HFFc6 (cell line): ENCODE results near the gene KCNK16. TPM values are rescaled to one million over a fixed set of nuclear protein-coding genes. Genes with fewer than 3 reads are reported as not detected.

Experiments used
- DNase-seq: peaks from one replicate; pipeline ENCODE4 v3.0.0-alpha.2; 2018
- H3K27ac Mint-ChIP-seq: 2 replicates; pipeline ENCODE4 v1.8.0; 2020; ENCODE audit warnings: mild to moderate bottlenecking, mixed read lengths
- H3K27me3 Mint-ChIP-seq: 2 replicates; pipeline ENCODE4 v1.8.0; 2021; ENCODE audit warnings: mild to moderate bottlenecking, moderate library complexity, mixed read lengths; ENCODE audit not compliant: insufficient read depth
- H3K36me3 Mint-ChIP-seq: 2 replicates; pipeline ENCODE4 v1.8.0; 2021; ENCODE audit warnings: low read depth, mixed read lengths
- H3K4me1 Mint-ChIP-seq: 2 replicates; pipeline ENCODE4 v1.8.0; 2020; ENCODE audit warnings: low read depth, mixed read lengths
- H3K4me3 Mint-ChIP-seq: 2 replicates; pipeline ENCODE4 v1.8.0; 2020; ENCODE audit warnings: mild to moderate bottlenecking, moderate library complexity, mixed read lengths
- H3K9me3 Mint-ChIP-seq: 2 replicates; pipeline ENCODE4 v1.8.0; 2020; ENCODE audit warnings: mild to moderate bottlenecking, mixed read lengths
- CTCF ChIP-seq: fragments of 200-600 bp; sonication (generic); IDR thresholded peaks from 2 replicates; pipeline ENCODE4 v1.5.0; 2021; ENCODE audit warnings: antibody characterized with exemption, mild to moderate bottlenecking
- total RNA-seq, 6 experiments: library from RNA; stranded (reverse); fragmentation: NEBNext Ultra II Directional; extraction: Animal tissue kit (Norgen Biotek cat#: 25700); gene quantifications; 2 replicates in 1 of 6; 3 replicates in 5 of 6; pipeline ENCODE4 v1.2.3, GENCODE V29; 2021

KCNK16 gene
- total RNA-seq, 6 experiments from 2014 or later, result not detected

DNA sequence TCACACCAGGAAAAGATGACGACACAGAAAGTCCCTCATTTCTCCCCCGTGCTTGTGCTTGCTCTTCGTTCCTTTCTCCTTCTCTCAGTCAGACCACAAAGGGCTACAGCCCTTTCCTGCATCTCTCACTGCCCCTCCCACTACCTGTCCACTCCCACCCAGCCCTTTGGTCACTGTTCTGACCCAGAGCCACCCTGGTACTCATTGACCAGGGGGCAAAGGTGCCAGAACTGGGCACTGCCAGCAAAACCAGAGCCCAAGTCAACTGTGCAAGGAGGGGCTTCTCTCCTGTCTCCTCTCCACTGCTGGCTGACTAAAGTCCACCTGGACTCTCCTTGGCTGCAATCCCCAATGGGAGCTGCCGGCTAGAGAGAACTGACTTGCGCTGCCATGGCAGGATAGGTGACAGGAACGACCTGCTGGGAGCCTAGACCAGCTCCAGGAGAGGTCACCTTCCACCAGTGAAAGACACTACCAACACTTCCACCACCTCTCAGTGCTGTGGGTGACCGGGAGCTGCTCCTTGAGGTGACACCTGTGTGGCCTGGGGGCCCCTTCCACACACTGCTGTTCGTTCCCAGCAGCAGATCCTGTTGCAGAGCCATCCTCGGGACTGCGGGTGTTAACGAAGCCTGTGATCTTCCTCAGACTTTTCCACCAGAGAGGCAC is 41.1 kb downstream of the KCNK16 start:
- TF ChIP-seq CTCF, result no peak
- H3K4me1 Mint-ChIP-seq, result no peaks in the 10 kb centered on the region
- no peak overlapping the region for H3K27ac Mint-ChIP-seq
- peaks cover 2% of the 10 kb centered on the region for H3K27me3 Mint-ChIP-seq
- peaks cover 31% of the 10 kb centered on the region for H3K9me3 Mint-ChIP-seq
- H3K4me3 Mint-ChIP-seq, result no peak overlapping the region
- DNase-seq, result no peak
- H3K36me3 Mint-ChIP-seq, result no peaks in the 10 kb centered on the region

DNA sequence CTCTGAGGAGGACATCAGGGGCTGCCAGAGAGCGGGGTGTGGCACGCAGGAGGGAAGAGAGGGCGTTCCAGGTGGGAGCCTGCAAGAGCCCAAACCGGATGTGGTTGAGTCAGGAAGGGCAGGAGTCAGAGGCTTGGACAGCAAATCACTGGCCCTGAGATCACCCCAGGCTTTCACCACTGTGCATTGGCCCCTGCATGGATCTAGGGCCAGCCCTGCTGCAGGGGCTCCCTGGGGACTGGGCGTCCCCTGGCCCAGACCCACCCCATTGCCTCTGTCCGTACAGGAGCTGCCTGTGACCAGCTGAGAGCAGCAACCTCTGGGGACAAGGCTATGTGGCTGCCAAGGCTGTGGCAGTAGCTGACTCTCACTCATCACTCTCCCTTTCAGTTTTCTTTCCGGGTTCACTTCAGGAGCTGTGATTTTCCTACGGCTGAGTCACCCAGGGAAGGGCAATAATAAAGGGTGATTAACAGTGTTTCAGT is 42.2 kb downstream of the KCNK16 start:
- no peak for TF ChIP-seq CTCF
- Mint-ChIP-seq H3K9me3 (peaks cover 30% of the 10 kb centered on the region), H3K4me1 (no peaks in the 10 kb centered on the region), H3K4me3 (no peak overlapping the region), H3K27ac (no peak overlapping the region), H3K36me3 (no peaks in the 10 kb centered on the region), H3K27me3 (no peaks in the 10 kb centered on the region; the same call in 1 of the 2 replicates)
- DNase-seq, result no peak

GRCh38 chr6:39279539-39279938 is 43.0 kb downstream of the KCNK16 start:
- no peak for DNase-seq
- peaks cover 28% of the 10 kb centered on the region for H3K9me3 Mint-ChIP-seq
- H3K4me3 Mint-ChIP-seq, result no peak overlapping the region

DNA sequence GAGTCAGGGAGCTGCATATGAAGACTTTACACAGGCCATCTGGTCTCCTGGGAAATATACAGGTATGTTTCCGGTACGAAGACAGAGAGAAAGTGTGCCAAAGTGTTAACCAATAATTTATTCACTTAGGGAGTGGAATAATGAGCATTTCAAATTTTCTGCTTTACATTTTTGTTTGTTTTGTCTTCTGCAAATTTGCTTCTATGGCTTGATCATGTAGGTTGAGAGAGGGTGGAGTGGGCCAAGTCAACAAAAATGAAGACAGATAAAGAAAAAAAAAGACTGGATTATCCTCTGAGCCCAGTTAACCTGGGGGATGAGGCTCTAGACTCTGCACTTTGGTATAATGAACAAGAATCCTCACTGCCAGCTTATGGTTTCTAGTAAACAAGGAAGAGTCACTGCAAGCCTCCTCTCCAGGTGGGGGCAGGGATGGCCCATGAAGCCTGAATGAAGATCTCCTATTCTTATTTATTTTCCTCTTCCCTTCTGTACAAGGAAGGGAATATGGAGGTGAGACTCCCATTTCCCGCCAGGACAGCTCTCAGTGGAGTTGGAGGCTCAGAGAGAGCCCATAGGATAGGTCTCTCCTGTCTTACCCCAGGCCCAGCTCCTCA is 46.0 kb downstream of the KCNK16 start:
- Mint-ChIP-seq H3K27me3 (peaks cover 4% of the 10 kb centered on the region; the same call in 1 of the 2 replicates), H3K4me3 (no peak overlapping the region), H3K9me3 (peaks cover 33% of the 10 kb centered on the region), H3K4me1 (no peaks in the 10 kb centered on the region), H3K27ac (no peak overlapping the region), H3K36me3 (no peaks in the 10 kb centered on the region)
- no peak for DNase-seq
- TF ChIP-seq CTCF, result no peak

More at GRCh38 chr6:39279539-39279938, 43.0 kb downstream of the KCNK16 start:
- no peaks in the 10 kb centered on the region for H3K27me3 Mint-ChIP-seq
- H3K27ac Mint-ChIP-seq, result no peak overlapping the region
- no peaks in the 10 kb centered on the region for H3K4me1 Mint-ChIP-seq
- H3K36me3 Mint-ChIP-seq, result no peaks in the 10 kb centered on the region
- TF ChIP-seq CTCF, result no peak

GRCh38 chr6:39274903-39275302 is 47.6 kb downstream of the KCNK16 start:
- DNase-seq, result no peak
- TF ChIP-seq CTCF, result no peak
- no peak overlapping the region for H3K4me3 Mint-ChIP-seq
- no peaks in the 10 kb centered on the region for H3K36me3 Mint-ChIP-seq
- peaks cover 37% of the 10 kb centered on the region for H3K9me3 Mint-ChIP-seq
- H3K4me1 Mint-ChIP-seq, result no peaks in the 10 kb centered on the region
- H3K27ac Mint-ChIP-seq, result no peak overlapping the region
- H3K27me3 Mint-ChIP-seq, result peaks cover 4% of the 10 kb centered on the region; the same call in 1 of the 2 replicates
